Heart left ventricle (tissue), 13 donors: ENCODE results near the gene GNB1L.

Experiments used
- POLR2A ChIP-seq, 2 donors: fragments of 450-650 bp; IDR thresholded peaks; one replicate each; pipeline ENCODE4 v1.6.1; 2017; ENCODE audit warnings: antibody characterized with exemption in 2 of 2, mild to moderate bottlenecking in 2 of 2, moderate library complexity in 2 of 2
- TF ChIP-seq, protein P1 (sequence below), 12 donors: fragments of 200-600 bp; sonication (generic) in 4 of 12; IDR thresholded peaks; one replicate each; pipeline versions ENCODE4 v1.5.0 to v1.8.0; 2018 to 2022; ENCODE audit warnings: antibody characterized with exemption in 12 of 12, mild to moderate bottlenecking in 5 of 12
- donor health status: ischemic (EF 13 %, LVEDD 7.1; RV severe dilation, severe dysfunction).
- donor health status: DM: no; HTN: yes; CAD: no.
- donor health status: DM: no; HTN: no; CAD: no.
- donor health status: ischemic (EF 25% LVEDD 6.9; RV normal size, moderate dysfunction).
- donor health status: ischemic (EF 25% LVEDD 5.7; RV mildly dilated, moderate dysfunction).
- donor health status: ischemic (EF 35%, LVEDD 5.7; RV mildly dilated, moderate dysfunction).
- donor health status: nonischemic (EF 11% LVEDD 7.7; RV severe dilation, severe dysfunction).
- donor health status: DM: yes; HTN: yes; CAD: no.
- donor health status: PGD.
- donor health status: ischemic (EF 29% LVEDD 5.4; RV normal size, mild dysfunction).
- donor health status: nonischemic (EF 23%, LVEDD 6.1; RV moderate dilation, normal function).

DNA sequence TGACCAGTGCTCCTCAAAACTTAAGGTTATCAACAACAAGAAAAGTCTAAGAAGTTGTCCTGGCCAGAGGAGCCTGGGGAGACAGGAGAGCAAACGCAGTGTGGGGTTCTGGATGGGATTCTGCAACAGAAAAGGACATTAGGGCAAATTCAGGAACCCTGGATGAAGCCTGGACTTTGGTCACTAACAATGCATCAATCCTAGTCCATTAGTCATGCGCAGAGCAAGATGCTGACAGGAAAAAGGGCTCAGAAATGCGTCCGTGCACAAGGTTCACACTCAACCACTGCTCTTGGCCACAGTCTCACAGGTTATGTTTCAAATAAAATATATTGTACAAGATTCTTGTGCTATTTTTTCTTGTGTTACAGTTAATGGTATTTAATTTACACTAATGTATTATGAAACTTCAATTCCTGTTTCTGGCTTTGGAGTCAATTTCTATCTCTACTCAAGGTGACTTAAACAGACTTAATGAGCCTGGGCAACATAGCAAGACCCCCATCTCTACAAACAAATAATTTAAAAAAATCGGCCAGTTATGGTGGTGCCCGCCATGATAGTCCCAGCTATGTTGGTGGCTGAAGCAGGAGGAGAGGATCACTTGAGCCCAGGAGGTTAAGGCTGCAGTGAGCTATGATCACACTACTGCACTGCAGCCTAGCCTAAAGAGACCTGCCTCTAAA is 13.6 kb downstream of the GNB1L start:
- TF ChIP-seq, protein P1, sequence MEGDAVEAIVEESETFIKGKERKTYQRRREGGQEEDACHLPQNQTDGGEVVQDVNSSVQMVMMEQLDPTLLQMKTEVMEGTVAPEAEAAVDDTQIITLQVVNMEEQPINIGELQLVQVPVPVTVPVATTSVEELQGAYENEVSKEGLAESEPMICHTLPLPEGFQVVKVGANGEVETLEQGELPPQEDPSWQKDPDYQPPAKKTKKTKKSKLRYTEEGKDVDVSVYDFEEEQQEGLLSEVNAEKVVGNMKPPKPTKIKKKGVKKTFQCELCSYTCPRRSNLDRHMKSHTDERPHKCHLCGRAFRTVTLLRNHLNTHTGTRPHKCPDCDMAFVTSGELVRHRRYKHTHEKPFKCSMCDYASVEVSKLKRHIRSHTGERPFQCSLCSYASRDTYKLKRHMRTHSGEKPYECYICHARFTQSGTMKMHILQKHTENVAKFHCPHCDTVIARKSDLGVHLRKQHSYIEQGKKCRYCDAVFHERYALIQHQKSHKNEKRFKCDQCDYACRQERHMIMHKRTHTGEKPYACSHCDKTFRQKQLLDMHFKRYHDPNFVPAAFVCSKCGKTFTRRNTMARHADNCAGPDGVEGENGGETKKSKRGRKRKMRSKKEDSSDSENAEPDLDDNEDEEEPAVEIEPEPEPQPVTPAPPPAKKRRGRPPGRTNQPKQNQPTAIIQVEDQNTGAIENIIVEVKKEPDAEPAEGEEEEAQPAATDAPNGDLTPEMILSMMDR (IDR thresholded peaks at IDR 0.05), result no peak
- no peak for TF ChIP-seq POLR2A (IDR thresholded peaks at IDR 0.05)
